K562 (cell line): Measurements from ENCODE around the gene SAPCD1. TPM values are rescaled to one million over a fixed set of nuclear protein-coding genes. Genes with fewer than 3 reads are reported as not detected.

Source experiments
- ATAC-seq: fragments of 200-7000 bp; cut with Tn5 transposase; 3 replicates; pipeline ENCODE4 v1.9.1; 2020; ENCODE audit warnings: moderate library complexity
- BruUV-seq: library from RNA; stranded (reverse); fragments of 400-500 nt; replicated peaks from 2 replicates; lab custom pipeline; 2021; lab: Mats Ljungman, UMichigan
- CTCF ChIA-PET: fragments of 300-600 bp; formaldehyde crosslinking; extraction: SDS; loops from one replicate; lab custom pipeline; 2021; ENCODE audit warnings: low intra/inter-chr PET ratio; lab: Yijun Ruan, JAX
- POLR2A ChIA-PET: fragments of 300-600, 350-650 bp; sonication (Branson Sonifier 250); formaldehyde crosslinking; extraction: SDS; loops from one replicate; lab custom pipeline; 2021; ENCODE audit warnings: antibody characterized with exemption, inconsistent platforms; lab: Yijun Ruan, JAX
- DNase-seq, 4 experiments: peaks; one replicate each; pipeline versions ENCODE4 v3.0.0 to v3.0.0-alpha.2; 2011 to 2018; ENCODE audit warnings: low spot score in 3 of 4, mixed read lengths in 3 of 4; ENCODE audit errors: extremely low read depth in 1 of 4
- FAIRE-seq: peaks from 2 replicates; lab custom pipeline; 2011; peaks lifted over from hg19 to GRCh38; lab: Jason Lieb, UNC
- H2AFZ ChIP-seq: 2 replicates; pipeline ENCODE4 v1.6.0; 2011; ENCODE audit warnings: low read depth, low read length, control low read depth, inconsistent platforms
- H3K27ac ChIP-seq: fragments of 200-600 bp; 3 replicates; pipeline ENCODE4 v1.8.0; 2011; ENCODE audit warnings: low read depth, mild to moderate bottlenecking, control low read depth, inconsistent platforms, low read length, moderate library complexity, mixed read lengths; ENCODE audit errors: extremely low read depth
- H3K27me3 ChIP-seq, 2 experiments: fragments of 300-600 bp in 1 of 2; 2 replicates in 1 of 2; 3 replicates in 1 of 2; pipeline versions ENCODE4 v1.6.0 to v1.8.0; 2011; ENCODE audit warnings: inconsistent platforms in 2 of 2, low read length in 2 of 2, mild to moderate bottlenecking in 1 of 2, mixed read lengths in 1 of 2, moderate library complexity in 1 of 2; ENCODE audit not compliant: control insufficient read depth in 2 of 2, insufficient read depth in 2 of 2
- H3K36me3 ChIP-seq: fragments of 300-600 bp; 3 replicates; pipeline ENCODE4 v1.8.0; 2011; ENCODE audit warnings: mild to moderate bottlenecking, low read length, inconsistent platforms; ENCODE audit not compliant: control insufficient read depth, insufficient read depth
- H3K4me1 ChIP-seq, 2 experiments: fragments of 200-600 bp in 1 of 2; replicated peaks in 1 of 2; 2 replicates in 1 of 2; 3 replicates in 1 of 2; pipeline versions ENCODE4 v1.5.1 to v1.8.0; 2011; ENCODE audit warnings: inconsistent platforms in 2 of 2, low read length in 2 of 2, mild to moderate bottlenecking in 1 of 2, mixed read lengths in 1 of 2, moderate library complexity in 1 of 2; ENCODE audit not compliant: control insufficient read depth in 2 of 2, insufficient read depth in 2 of 2
- H3K4me2 ChIP-seq: 2 replicates; pipeline ENCODE4 v1.6.1; 2011; ENCODE audit warnings: low read length, control low read depth, inconsistent platforms, mixed read lengths; ENCODE audit not compliant: insufficient read depth
- H3K4me3 ChIP-seq: fragments of 200-600 bp; sonication (generic), shearing (Covaris generic); 2 replicates; pipeline ENCODE4 v1.5.1; 2016; ENCODE audit warnings: control low read depth, inconsistent platforms
- H3K79me2 ChIP-seq: fragments of 200-600 bp; 3 replicates; pipeline ENCODE4 v1.8.0; 2011; ENCODE audit warnings: low read length, inconsistent platforms; ENCODE audit not compliant: control insufficient read depth, insufficient read depth
- H3K9ac ChIP-seq, 2 experiments: 2 replicates each; pipeline versions ENCODE4 v1.6.0 to v1.6.1; 2011; ENCODE audit warnings: low read depth in 2 of 2, low read length in 2 of 2, control low read depth in 1 of 2, inconsistent platforms in 1 of 2, mild to moderate bottlenecking in 1 of 2, mixed read lengths in 1 of 2; ENCODE audit not compliant: insufficient read depth in 1 of 2
- H3K9me1 ChIP-seq: one replicate; pipeline ENCODE4 v1.6.0; 2011; ENCODE audit warnings: inconsistent platforms, mild to moderate bottlenecking, low read length, moderate library complexity; ENCODE audit not compliant: control insufficient read depth, insufficient read depth
- H3K9me3 ChIP-seq: replicated peaks from 2 replicates; pipeline ENCODE4 v1.5.1; 2011; ENCODE audit warnings: low read depth, low read length, inconsistent platforms; ENCODE audit not compliant: control insufficient read depth, insufficient read depth
- H4K20me1 ChIP-seq: replicated peaks from 2 replicates; pipeline ENCODE4 v1.6.1; 2011; ENCODE audit warnings: low read length, inconsistent platforms, mixed read lengths; ENCODE audit not compliant: control insufficient read depth, insufficient read depth
- AFF4 ChIP-seq: sonication (generic); formaldehyde crosslinking; IDR thresholded peaks from 2 replicates; pipeline ENCODE4 v1.8.0; 2023; ENCODE audit warnings: mild to moderate bottlenecking, missing genetic modification reagents
- BHLHE40 ChIP-seq: IDR thresholded peaks from 2 replicates; pipeline ENCODE4 v1.6.1; 2011; ENCODE audit warnings: low read length, improper control_type of control experiment
- CGGBP1 ChIP-seq: fragments of 250-450 bp; sonication (Bioruptor Pico); IDR thresholded peaks from 2 replicates; pipeline ENCODE4 v1.9.0; 2021; ENCODE audit warnings: mild to moderate bottlenecking
- MCM5 ChIP-seq: fragments of 450-650 bp; IDR thresholded peaks from 2 replicates; pipeline ENCODE4 v1.6.1; 2016; ENCODE audit warnings: low read depth
- RNF2 ChIP-seq: sonication (generic); IDR thresholded peaks from 2 replicates; pipeline ENCODE4 v1.6.1; 2016
- TEAD4 ChIP-seq, 2 experiments: sonication (generic) in 1 of 2; formaldehyde crosslinking in 1 of 2; IDR thresholded peaks; 2 replicates each; pipeline versions ENCODE4 v1.6.1 to v1.8.0; 2012 to 2022; ENCODE audit warnings: borderline replicate concordance in 1 of 2, inconsistent platforms in 1 of 2, low read length in 1 of 2, mild to moderate bottlenecking in 1 of 2, missing genetic modification reagents in 1 of 2
- ZBTB11 ChIP-seq, 3 experiments: fragments of 200-800 bp in 1 of 3; fragments of 250-450 bp in 1 of 3; fragments of 450-650 bp in 1 of 3; sonication (Bioruptor Pico) in 1 of 3; sonication (Bioruptor generic) in 1 of 3; formaldehyde crosslinking in 1 of 3; IDR thresholded peaks; 2 replicates each; pipeline versions ENCODE4 v1.6.1 to v1.8.0; 2016 to 2022; ENCODE audit warnings: mild to moderate bottlenecking in 2 of 3, missing genetic modification characterization in 2 of 3, missing compliant biosample characterization in 1 of 3, moderate library complexity in 1 of 3
- ZBTB33 ChIP-seq: sonication (generic); formaldehyde crosslinking; IDR thresholded peaks from 2 replicates; pipeline ENCODE4 v1.8.1; 2023; ENCODE audit warnings: mild to moderate bottlenecking, missing genetic modification reagents
- ZFX ChIP-seq: sonication (generic); formaldehyde crosslinking; IDR thresholded peaks from 2 replicates; pipeline ENCODE4 v1.8.0; 2022; ENCODE audit warnings: mild to moderate bottlenecking, missing genetic modification reagents, moderate library complexity
- WGBS: fragments of 100-300 bp; shearing (Covaris generic); methylation state at CpG from one replicate; pipeline ENCODE4 v1.1.6; 2016; ENCODE audit warnings: low coverage, mixed read lengths; ENCODE audit not compliant: insufficient coverage; ENCODE audit errors: missing lambda C conversion rate; 5-methylcytosine and 5-hydroxymethylcytosine counted together
- in situ Hi-C: fragments of 300-500 bp; cut with MboI; formaldehyde crosslinking; loops from 4 replicates; pipeline ENCODE4 v1.15.0; 2018; ENCODE audit warnings: inconsistent platforms, mixed read lengths
- intact Hi-C: fragments of 100-400 bp; cut with micrococcal nuclease; formaldehyde crosslinking; loops from 2 replicates; pipeline ENCODE4 v1.14.2; 2022
- polyA plus RNA-seq, 8 experiments: library from polyadenylated mRNA; depleted of rRNA in 4 of 8; stranded (reverse) in 5 of 8; unstranded in 3 of 8; fragments of >200 nt; fragmentation: Nextera tagmentation in 2 of 8; fragmentation: Illumina TruSeq in 1 of 8; extraction: Ambion mirVana in 2 of 8; extraction: Trizol in 1 of 8; gene quantifications; 2 replicates each; pipeline versions ENCODE4 v1.2.1 to v1.2.3, GENCODE V29; 2011 to 2014; ENCODE audit warnings: inconsistent platforms in 1 of 8, missing spikeins in 1 of 8
- total RNA-seq, 7 experiments: library from RNA; depleted of rRNA in 6 of 7; stranded (reverse); fragments of >200 nt in 6 of 7; fragmentation: Illumina TruSeq in 2 of 7; extraction: Trizol in 2 of 7; gene quantifications; 2 replicates each; pipeline versions ENCODE4 v1.2.1 to v1.2.3, GENCODE V29; 2011 to 2021; ENCODE audit warnings: low replicate concordance in 1 of 7

The SAPCD1 gene
- total and polyA plus RNA-seq, 9 of the 15 experiments (the other 6 are each of a cell fraction or from before 2014, with no cell fraction given): 2.6 to 30.2 (median 7.4) TPM

- Histone ChIP-seq H3K4me1 (peaks cover 14 to 30% of the 10 kb centered on the region in 2 experiments), H3K9me1 (no peaks in the 10 kb centered on the region), H3K79me2 (peaks cover 43% of the 10 kb centered on the region), H3K36me3 (peaks cover 37% of the 10 kb centered on the region; the same call in 2 of the 3 replicates), H3K27me3 (no peaks in the 10 kb centered on the region), H3K4me2 (peak within 1 kb of the TSS; percentile 96), H4K20me1 (no peaks in the 10 kb centered on the region), H3K27ac (peak within 1 kb of the TSS; percentile 86), H3K9ac (peak within 1 kb of the TSS; percentile 93 to 94), H3K9me3 (no peaks in the 10 kb centered on the region), H2AFZ (peak within 1 kb of the TSS; percentile 91), H3K4me3 (peak within 1 kb of the TSS; percentile 66)
- no TSS peak for BruUV-seq
- under 1% methylated on average over 51 of the region's 51 CpGs for WGBS
- in situ Hi-C loops: no loop called here
- ChIA-PET POLR2A (interaction anchor here (0.6 to 6.3 kb wide), 43 partner anchors 7 to 371 kb away, joined by 3 to 58 read pairs (median 4); partner anchors contain the start of genes ABHD16A, BAG6, C6orf47 and FKBPL), CTCF (interaction anchor here (0.6 kb wide), 1 partner anchor 8 kb away, joined by 3 read pairs; no protein-coding TSS in a partner anchor)
- FAIRE-seq (peak; percentile 94), DNase-seq (peak; percentile 100), ATAC-seq (peak; percentile 98)
- intact Hi-C loops: no loop called here
- TF ChIP-seq ZBTB33 (peak; percentile 83), RNF2 (no peak), AFF4 (CRISPR knock-in tag) (peak; percentile 84; the same call in 1 of the 2 replicates), MCM5 (no peak), CGGBP1 (CRISPR knock-in tag) (peak; percentile 79; the same call in 1 of the 2 replicates), TEAD4 (IDR thresholded peaks at IDR 0.05; ENCODE audit: low read length) (no peak; the same call in 1 of the 2 replicates), TEAD4 (CRISPR knock-in tag; IDR thresholded peaks at IDR 0.05; ENCODE audit: borderline replicate concordance) (no peak), ZFX (CRISPR knock-in tag) (peak; percentile 99), ZBTB11 (CRISPR knock-in tag; IDR thresholded peaks at IDR 0.05) (peak in 1 of 3 experiments; percentile 89; a peak in 2 of 6 replicates), BHLHE40 (no peak; the same call in 1 of the 2 replicates)
These were observed 44.2 kb downstream of the SAPCD1 start, which contains the start of gene LSM2 for GRCh38 chr6:31806470-31807272. Gene LSM2 (minus strand): TSS chr6:31806966. CDS start chr6:31806757, 209 bp downstream.
